SK-N-SH treated with all-trans-retinoic acid at 6 μM for 48 hours (cell line): ENCODE data around the gene SCYGR3.

Source experiments
- ATAC-seq: fragments of 200-7000 bp; cut with Tn5 transposase; 3 replicates; pipeline ENCODE4 v1.9.1; 2020; ENCODE audit warnings: mild to moderate bottlenecking, moderate library complexity
- ARNTL ChIP-seq: fragments of 450-650 bp; formaldehyde crosslinking; IDR thresholded peaks from 2 replicates; pipeline ENCODE4 v1.5.0; 2020; ENCODE audit warnings: low read depth, mild to moderate bottlenecking, moderate library complexity, borderline replicate concordance
- CSDC2 ChIP-seq: fragments of 250-450 bp; sonication (Bioruptor Pico); IDR thresholded peaks from 2 replicates; pipeline ENCODE4 v1.5.0; 2020; ENCODE audit warnings: mild to moderate bottlenecking, moderate library complexity
- CSRNP3 ChIP-seq: fragments of 250-450 bp; sonication (Bioruptor Pico); IDR thresholded peaks from 2 replicates; pipeline ENCODE4 v1.5.1; 2021; ENCODE audit warnings: mild to moderate bottlenecking, moderate library complexity
- GLIS3 ChIP-seq: fragments of 250-450 bp; sonication (Bioruptor Pico); IDR thresholded peaks from 2 replicates; pipeline ENCODE4 v1.5.0; 2020; ENCODE audit warnings: mild to moderate bottlenecking, moderate library complexity
- ISL1 ChIP-seq: fragments of 250-450 bp; sonication (Bioruptor Pico); IDR thresholded peaks from 2 replicates; pipeline ENCODE4 v2.1.2; 2022; ENCODE audit warnings: mild to moderate bottlenecking, moderate library complexity
- OSR1 ChIP-seq: fragments of 250-450 bp; sonication (Bioruptor Pico); IDR thresholded peaks from 2 replicates; pipeline ENCODE4 v1.8.0; 2022; ENCODE audit warnings: moderate library complexity, mild to moderate bottlenecking, inconsistent platforms
- RARB ChIP-seq: fragments of 250-450 bp; sonication (Bioruptor Pico); IDR thresholded peaks from 2 replicates; pipeline ENCODE4 v1.8.0; 2021; ENCODE audit warnings: mild to moderate bottlenecking, moderate library complexity
- SNAI2 ChIP-seq: fragments of 250-450 bp; sonication (Bioruptor Pico); IDR thresholded peaks from 2 replicates; pipeline ENCODE4 v1.5.0; 2020; ENCODE audit warnings: mild to moderate bottlenecking, moderate library complexity
- TCF4 ChIP-seq: fragments of 250-450 bp; sonication (Bioruptor Pico); IDR thresholded peaks from 2 replicates; pipeline ENCODE4 v1.8.0; 2021; ENCODE audit warnings: mild to moderate bottlenecking, moderate library complexity, borderline replicate concordance
- TOX ChIP-seq: fragments of 250-450 bp; sonication (Bioruptor Pico); IDR thresholded peaks from 2 replicates; pipeline ENCODE4 v1.8.0; 2021; ENCODE audit warnings: mild to moderate bottlenecking, moderate library complexity, borderline replicate concordance
- TSHZ2 ChIP-seq: fragments of 250-450 bp; sonication (Bioruptor Pico); IDR thresholded peaks from 2 replicates; pipeline ENCODE4 v1.5.0; 2020; ENCODE audit warnings: mild to moderate bottlenecking, moderate library complexity
- ZFP3 ChIP-seq: fragments of 250-450 bp; sonication (Bioruptor Pico); IDR thresholded peaks from 2 replicates; pipeline ENCODE4 v1.5.0; 2020; ENCODE audit warnings: mild to moderate bottlenecking, moderate library complexity
- ZFP30 ChIP-seq: fragments of 450-650 bp; formaldehyde crosslinking; IDR thresholded peaks from 2 replicates; pipeline ENCODE4 v1.5.0; 2022; ENCODE audit warnings: mild to moderate bottlenecking, moderate library complexity
- ZNF565 ChIP-seq: fragments of 450-650 bp; formaldehyde crosslinking; conservative IDR thresholded peaks from 2 replicates; pipeline ENCODE4 v1.5.0; 2020; ENCODE audit warnings: low read depth, mild to moderate bottlenecking, moderate library complexity
- ZNF70 ChIP-seq: fragments of 450-650 bp; formaldehyde crosslinking; IDR thresholded peaks from 2 replicates; pipeline ENCODE4 v1.5.0; 2020; ENCODE audit warnings: mild to moderate bottlenecking, moderate library complexity
- ZNF8 ChIP-seq: fragments of 450-650 bp; formaldehyde crosslinking; IDR thresholded peaks from 2 replicates; pipeline ENCODE4 v1.5.0; 2020; ENCODE audit warnings: mild to moderate bottlenecking, moderate library complexity
- TF ChIP-seq, protein P1 (sequence below): fragments of 250-450 bp; sonication (Bioruptor Pico); IDR thresholded peaks from 2 replicates; pipeline ENCODE4 v1.5.1; 2020; ENCODE audit warnings: low read depth, mild to moderate bottlenecking, moderate library complexity
- TF ChIP-seq, protein P2 (sequence below): fragments of 250-450 bp; sonication (Bioruptor Pico); IDR thresholded peaks from 2 replicates; pipeline ENCODE4 v1.8.0; 2020; ENCODE audit warnings: mild to moderate bottlenecking, moderate library complexity, borderline replicate concordance
- TF ChIP-seq, protein P3 (sequence below): fragments of 250-450 bp; sonication (Bioruptor Pico); IDR thresholded peaks from 2 replicates; pipeline ENCODE4 v1.8.0; 2021; ENCODE audit warnings: low read depth, mild to moderate bottlenecking, moderate library complexity, borderline replicate concordance

The SCYGR3 gene

GRCh38 chr2:227582369-227582768 is 32.3 kb downstream of the SCYGR3 start:
- no peak for TF ChIP-seq OSR1 (CRISPR knock-in tag)
- TF ChIP-seq ARNTL = no peak
- TF ChIP-seq ZFP30 (CRISPR knock-in tag) = no peak
- TF ChIP-seq TOX (CRISPR knock-in tag) = no peak
- TF ChIP-seq ZNF70 (CRISPR knock-in tag) = no peak
- TF ChIP-seq RARB (CRISPR knock-in tag) = no peak
- no peak for TF ChIP-seq TSHZ2 (CRISPR knock-in tag)
- TF ChIP-seq, protein P1, sequence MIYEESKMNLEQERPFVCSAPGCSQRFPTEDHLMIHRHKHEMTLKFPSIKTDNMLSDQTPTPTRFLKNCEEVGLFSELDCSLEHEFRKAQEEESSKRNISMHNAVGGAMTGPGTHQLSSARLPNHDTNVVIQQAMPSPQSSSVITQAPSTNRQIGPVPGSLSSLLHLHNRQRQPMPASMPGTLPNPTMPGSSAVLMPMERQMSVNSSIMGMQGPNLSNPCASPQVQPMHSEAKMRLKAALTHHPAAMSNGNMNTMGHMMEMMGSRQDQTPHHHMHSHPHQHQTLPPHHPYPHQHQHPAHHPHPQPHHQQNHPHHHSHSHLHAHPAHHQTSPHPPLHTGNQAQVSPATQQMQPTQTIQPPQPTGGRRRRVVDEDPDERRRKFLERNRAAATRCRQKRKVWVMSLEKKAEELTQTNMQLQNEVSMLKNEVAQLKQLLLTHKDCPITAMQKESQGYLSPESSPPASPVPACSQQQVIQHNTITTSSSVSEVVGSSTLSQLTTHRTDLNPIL = no peak
- TF ChIP-seq ISL1 = no peak
- TF ChIP-seq, protein P2, sequence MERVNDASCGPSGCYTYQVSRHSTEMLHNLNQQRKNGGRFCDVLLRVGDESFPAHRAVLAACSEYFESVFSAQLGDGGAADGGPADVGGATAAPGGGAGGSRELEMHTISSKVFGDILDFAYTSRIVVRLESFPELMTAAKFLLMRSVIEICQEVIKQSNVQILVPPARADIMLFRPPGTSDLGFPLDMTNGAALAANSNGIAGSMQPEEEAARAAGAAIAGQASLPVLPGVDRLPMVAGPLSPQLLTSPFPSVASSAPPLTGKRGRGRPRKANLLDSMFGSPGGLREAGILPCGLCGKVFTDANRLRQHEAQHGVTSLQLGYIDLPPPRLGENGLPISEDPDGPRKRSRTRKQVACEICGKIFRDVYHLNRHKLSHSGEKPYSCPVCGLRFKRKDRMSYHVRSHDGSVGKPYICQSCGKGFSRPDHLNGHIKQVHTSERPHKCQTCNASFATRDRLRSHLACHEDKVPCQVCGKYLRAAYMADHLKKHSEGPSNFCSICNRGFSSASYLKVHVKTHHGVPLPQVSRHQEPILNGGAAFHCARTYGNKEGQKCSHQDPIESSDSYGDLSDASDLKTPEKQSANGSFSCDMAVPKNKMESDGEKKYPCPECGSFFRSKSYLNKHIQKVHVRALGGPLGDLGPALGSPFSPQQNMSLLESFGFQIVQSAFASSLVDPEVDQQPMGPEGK = no peak
- TF ChIP-seq, protein P3, sequence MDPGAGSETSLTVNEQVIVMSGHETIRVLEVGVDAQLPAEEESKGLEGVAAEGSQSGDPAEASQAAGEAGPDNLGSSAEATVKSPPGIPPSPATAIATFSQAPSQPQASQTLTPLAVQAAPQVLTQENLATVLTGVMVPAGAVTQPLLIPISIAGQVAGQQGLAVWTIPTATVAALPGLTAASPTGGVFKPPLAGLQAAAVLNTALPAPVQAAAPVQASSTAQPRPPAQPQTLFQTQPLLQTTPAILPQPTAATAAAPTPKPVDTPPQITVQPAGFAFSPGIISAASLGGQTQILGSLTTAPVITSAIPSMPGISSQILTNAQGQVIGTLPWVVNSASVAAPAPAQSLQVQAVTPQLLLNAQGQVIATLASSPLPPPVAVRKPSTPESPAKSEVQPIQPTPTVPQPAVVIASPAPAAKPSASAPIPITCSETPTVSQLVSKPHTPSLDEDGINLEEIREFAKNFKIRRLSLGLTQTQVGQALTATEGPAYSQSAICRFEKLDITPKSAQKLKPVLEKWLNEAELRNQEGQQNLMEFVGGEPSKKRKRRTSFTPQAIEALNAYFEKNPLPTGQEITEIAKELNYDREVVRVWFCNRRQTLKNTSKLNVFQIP (CRISPR knock-in tag) = no peak
- TF ChIP-seq, all 23 proteins: peak for 0
- no peak for ATAC-seq

DNA sequence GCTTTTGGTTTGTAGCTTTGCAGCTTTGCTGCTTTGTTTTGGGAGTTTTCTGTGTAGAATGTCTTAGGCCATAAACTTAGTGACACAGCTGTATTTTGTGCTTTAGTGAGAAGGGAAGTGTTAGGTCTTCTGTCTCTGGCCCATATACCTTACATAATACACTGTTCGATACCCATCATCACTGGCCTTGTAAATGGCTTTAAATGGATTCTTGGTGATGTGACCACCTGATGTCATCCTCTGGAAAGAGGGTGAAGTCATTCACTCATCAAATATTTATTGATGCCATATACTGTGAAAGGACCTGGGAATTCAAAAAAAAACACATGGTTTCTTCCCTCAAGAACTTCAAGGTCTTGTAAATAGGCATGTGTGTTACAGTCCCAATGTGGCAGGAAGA is 34.8 kb downstream of the SCYGR3 start:
- no peak for TF ChIP-seq SNAI2 (CRISPR knock-in tag)
- no peak for TF ChIP-seq ZNF8 (CRISPR knock-in tag)
- no peak for TF ChIP-seq CSRNP3 (CRISPR knock-in tag)
- TF ChIP-seq, protein P1 = no peak
- TF ChIP-seq, all 23 proteins: peak for 0
- no peak for ATAC-seq

GRCh38 chr2:227578642-227579041 is 36.0 kb downstream of the SCYGR3 start:
- ATAC-seq = no peak
- TF ChIP-seq ZFP3 (CRISPR knock-in tag) (no peak), ZNF70 (CRISPR knock-in tag) (no peak), TOX (CRISPR knock-in tag) (no peak), ZNF565 (CRISPR knock-in tag) (no peak), RARB (CRISPR knock-in tag) (no peak), ZFP30 (CRISPR knock-in tag) (no peak), OSR1 (CRISPR knock-in tag) (no peak), ISL1 (no peak), CSDC2 (CRISPR knock-in tag) (no peak), GLIS3 (no peak), TSHZ2 (CRISPR knock-in tag) (no peak), ARNTL (no peak), SNAI2 (CRISPR knock-in tag) (no peak), TCF4 (no peak)
- TF ChIP-seq, protein P3 (CRISPR knock-in tag) = no peak
- TF ChIP-seq, protein P2 = no peak
